ENCODE measurements around the gene GSE1. TPM values are rescaled to one million over a fixed set of nuclear protein-coding genes. Genes with fewer than 3 reads are reported as not detected.

GSE1 gene
- total RNA-seq, 1 donor from 2014 or later, result 12.9 TPM

DNA sequence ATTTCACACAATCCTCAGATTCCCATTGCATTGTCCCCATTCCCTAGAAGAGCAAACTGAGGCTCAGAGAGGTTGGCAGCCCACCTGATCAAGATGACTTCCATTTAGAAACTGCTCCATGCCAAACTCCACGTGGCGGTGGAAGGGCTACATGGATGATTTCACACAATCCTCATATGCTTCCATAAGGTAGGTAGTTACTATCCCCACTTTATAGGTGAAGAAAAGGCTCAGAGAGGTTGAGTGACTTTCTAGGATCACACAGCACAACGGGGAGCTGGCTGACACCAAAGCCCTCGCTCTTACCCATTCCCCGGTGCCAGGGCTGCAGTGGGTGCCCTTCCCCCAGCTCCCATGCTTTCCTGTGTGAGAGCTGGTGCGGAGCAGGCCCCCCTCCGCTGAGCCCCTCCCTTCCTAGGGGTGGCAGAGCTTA lies 85.4 kb downstream of the GSE1 start:
- TF ChIP-seq, protein P1, sequence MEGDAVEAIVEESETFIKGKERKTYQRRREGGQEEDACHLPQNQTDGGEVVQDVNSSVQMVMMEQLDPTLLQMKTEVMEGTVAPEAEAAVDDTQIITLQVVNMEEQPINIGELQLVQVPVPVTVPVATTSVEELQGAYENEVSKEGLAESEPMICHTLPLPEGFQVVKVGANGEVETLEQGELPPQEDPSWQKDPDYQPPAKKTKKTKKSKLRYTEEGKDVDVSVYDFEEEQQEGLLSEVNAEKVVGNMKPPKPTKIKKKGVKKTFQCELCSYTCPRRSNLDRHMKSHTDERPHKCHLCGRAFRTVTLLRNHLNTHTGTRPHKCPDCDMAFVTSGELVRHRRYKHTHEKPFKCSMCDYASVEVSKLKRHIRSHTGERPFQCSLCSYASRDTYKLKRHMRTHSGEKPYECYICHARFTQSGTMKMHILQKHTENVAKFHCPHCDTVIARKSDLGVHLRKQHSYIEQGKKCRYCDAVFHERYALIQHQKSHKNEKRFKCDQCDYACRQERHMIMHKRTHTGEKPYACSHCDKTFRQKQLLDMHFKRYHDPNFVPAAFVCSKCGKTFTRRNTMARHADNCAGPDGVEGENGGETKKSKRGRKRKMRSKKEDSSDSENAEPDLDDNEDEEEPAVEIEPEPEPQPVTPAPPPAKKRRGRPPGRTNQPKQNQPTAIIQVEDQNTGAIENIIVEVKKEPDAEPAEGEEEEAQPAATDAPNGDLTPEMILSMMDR (IDR thresholded peaks at IDR 0.05; ENCODE audit: insufficient read depth, low read length, severe bottlenecking), result no peak
- Histone ChIP-seq H3K4me3 (ENCODE audit: low read depth, low read length) (no peak overlapping the region), H3K27me3 (ENCODE audit: control insufficient read depth, insufficient read depth, low read length) (no peaks in the 10 kb centered on the region), H3K36me3 (ENCODE audit: control insufficient read depth, insufficient read depth, low read length) (peaks cover 1% of the 10 kb centered on the region)
- no peak for FAIRE-seq
- DNase-seq (ENCODE audit: low read depth), result no peak

- FAIRE-seq (no peak), DNase-seq (ENCODE audit: low read depth) (no peak)
- H3K27me3 ChIP-seq (ENCODE audit: control insufficient read depth, insufficient read depth, low read length), result no peaks in the 10 kb centered on the region
- TF ChIP-seq, protein P1 (IDR thresholded peaks at IDR 0.05; ENCODE audit: insufficient read depth, low read length, severe bottlenecking), result peak; percentile 1
- H3K4me3 ChIP-seq (ENCODE audit: low read depth, low read length), result no peak overlapping the region
- peaks cover 1% of the 10 kb centered on the region for H3K36me3 ChIP-seq (ENCODE audit: control insufficient read depth, insufficient read depth, low read length)
These were observed 85.9 kb downstream of the GSE1 start for GRCh38 chr16:85698935-85699558.

- TF ChIP-seq, protein P1 (IDR thresholded peaks at IDR 0.05; ENCODE audit: insufficient read depth, low read length, severe bottlenecking), result no peak
These were observed 86.5 kb downstream of the GSE1 start for GRCh38 chr16:85699628-85700027.

GRCh38 chr16:85704011-85704410 lies 90.9 kb downstream of the GSE1 start:
- Histone ChIP-seq H3K4me3 (ENCODE audit: low read depth, low read length) (no peak overlapping the region), H3K27me3 (ENCODE audit: control insufficient read depth, insufficient read depth, low read length) (no peaks in the 10 kb centered on the region), H3K36me3 (ENCODE audit: control insufficient read depth, insufficient read depth, low read length) (peaks cover 22% of the 10 kb centered on the region)
- FAIRE-seq (no peak), DNase-seq (ENCODE audit: low read depth) (no peak)
- TF ChIP-seq, protein P1 (IDR thresholded peaks at IDR 0.05; ENCODE audit: insufficient read depth, low read length, severe bottlenecking), result no peak

More at GRCh38 chr16:85699628-85700027, 86.5 kb downstream of the GSE1 start:
- Histone ChIP-seq H3K36me3 (ENCODE audit: control insufficient read depth, insufficient read depth, low read length) (peaks cover 1% of the 10 kb centered on the region), H3K27me3 (ENCODE audit: control insufficient read depth, insufficient read depth, low read length) (no peaks in the 10 kb centered on the region), H3K4me3 (ENCODE audit: low read depth, low read length) (no peak overlapping the region)
- DNase-seq (ENCODE audit: low read depth) (peak; percentile 79), FAIRE-seq (no peak)

- no peak overlapping the region for H3K4me3 ChIP-seq (ENCODE audit: low read depth, low read length)
- FAIRE-seq (no peak), DNase-seq (ENCODE audit: low read depth) (no peak)
- peaks cover 26% of the 10 kb centered on the region for H3K36me3 ChIP-seq (ENCODE audit: control insufficient read depth, insufficient read depth, low read length)
- TF ChIP-seq, protein P1 (IDR thresholded peaks at IDR 0.05; ENCODE audit: insufficient read depth, low read length, severe bottlenecking), result no peak
- H3K27me3 ChIP-seq (ENCODE audit: control insufficient read depth, insufficient read depth, low read length), result no peaks in the 10 kb centered on the region
These were observed 92.1 kb downstream of the GSE1 start for GRCh38 chr16:85704900-85705846.
